Type B pancreatic cell (in vitro differentiated cells): ENCODE data around the gene VEPH1. TPM values are rescaled to one million over a fixed set of nuclear protein-coding genes. Genes with fewer than 3 reads are reported as not detected.

ENCODE experiments used
- DNase-seq: peaks from one replicate; pipeline ENCODE4 v3.0.0; 2021; ENCODE audit warnings: mixed read lengths; ENCODE audit not compliant: unreplicated experiment; ENCODE audit errors: extremely low spot score
- H3K27ac Mint-ChIP-seq: 2 replicates; pipeline ENCODE4 v1.8.0; 2021; ENCODE audit warnings: mild to moderate bottlenecking, mixed read lengths
- H3K27me3 Mint-ChIP-seq: 2 replicates; pipeline ENCODE4 v1.8.0; 2021; ENCODE audit warnings: mixed read lengths
- H3K36me3 Mint-ChIP-seq: 2 replicates; pipeline ENCODE4 v1.8.0; 2021; ENCODE audit warnings: mixed read lengths
- H3K4me1 Mint-ChIP-seq: one replicate; pipeline ENCODE4 v1.8.0; 2021; ENCODE audit warnings: mixed read lengths; ENCODE audit not compliant: unreplicated experiment
- H3K4me3 Mint-ChIP-seq: 2 replicates; pipeline ENCODE4 v1.8.0; 2021; ENCODE audit warnings: mild to moderate bottlenecking, mixed read lengths
- H3K9me3 Mint-ChIP-seq: 2 replicates; pipeline ENCODE4 v1.8.0; 2021; ENCODE audit warnings: mixed read lengths
- CTCF ChIP-seq: fragments of 200-600 bp; sonication (generic); conservative IDR thresholded peaks from 2 replicates; pipeline ENCODE4 v1.5.0; 2021; ENCODE audit warnings: antibody characterized with exemption, mild to moderate bottlenecking
- total RNA-seq: library from RNA; stranded (reverse); gene quantifications from 2 replicates; pipeline ENCODE4 v1.2.1, GENCODE V29; 2021; ENCODE audit warnings: low replicate concordance

The VEPH1 gene
- total RNA-seq, 1 donor from 2014 or later: 5.9 TPM

- no peak overlapping the region for H3K4me3 Mint-ChIP-seq
- no peak for TF ChIP-seq CTCF
These were observed 37.5 kb downstream of the VEPH1 start for GRCh38 chr3:157465741-157466140.

GRCh38 chr3:157464321-157464720 lies 38.9 kb downstream of the VEPH1 start:
- Mint-ChIP-seq H3K4me3 (no peak overlapping the region), H3K4me1 (peaks cover 6% of the 10 kb centered on the region), H3K27ac (no peak overlapping the region), H3K9me3 (no peaks in the 10 kb centered on the region), H3K36me3 (no peaks in the 10 kb centered on the region), H3K27me3 (no peaks in the 10 kb centered on the region)
- no peak for DNase-seq
- no peak for TF ChIP-seq CTCF

More at GRCh38 chr3:157465741-157466140, 37.5 kb downstream of the VEPH1 start:
- DNase-seq: no peak
- Mint-ChIP-seq H3K27ac (no peak overlapping the region), H3K9me3 (no peaks in the 10 kb centered on the region), H3K36me3 (no peaks in the 10 kb centered on the region), H3K4me1 (peaks cover 6% of the 10 kb centered on the region), H3K27me3 (no peaks in the 10 kb centered on the region)

GRCh38 chr3:157463816-157464215 lies 39.4 kb downstream of the VEPH1 start:
- H3K9me3 Mint-ChIP-seq: no peaks in the 10 kb centered on the region
- no peak overlapping the region for H3K4me3 Mint-ChIP-seq
- H3K36me3 Mint-ChIP-seq: no peaks in the 10 kb centered on the region
- peaks cover 6% of the 10 kb centered on the region for H3K4me1 Mint-ChIP-seq
- TF ChIP-seq CTCF: no peak
- no peaks in the 10 kb centered on the region for H3K27me3 Mint-ChIP-seq
- no peak overlapping the region for H3K27ac Mint-ChIP-seq
- DNase-seq: no peak

- Mint-ChIP-seq H3K27ac (no peak overlapping the region), H3K36me3 (no peaks in the 10 kb centered on the region), H3K27me3 (no peaks in the 10 kb centered on the region), H3K9me3 (no peaks in the 10 kb centered on the region), H3K4me3 (no peak overlapping the region), H3K4me1 (peaks cover 6% of the 10 kb centered on the region)
- no peak for TF ChIP-seq CTCF
- no peak for DNase-seq
These were observed 43.0 kb downstream of the VEPH1 start for GRCh38 chr3:157460253-157460652.

- Mint-ChIP-seq H3K36me3 (no peaks in the 10 kb centered on the region), H3K9me3 (no peaks in the 10 kb centered on the region), H3K27ac (no peak overlapping the region), H3K4me1 (peaks cover 6% of the 10 kb centered on the region), H3K27me3 (no peaks in the 10 kb centered on the region), H3K4me3 (no peak overlapping the region)
- DNase-seq: no peak
- no peak for TF ChIP-seq CTCF
These were observed 43.5 kb downstream of the VEPH1 start for GRCh38 chr3:157459706-157460105.

GRCh38 chr3:157453824-157454223 lies 49.4 kb downstream of the VEPH1 start:
- Mint-ChIP-seq H3K36me3 (no peaks in the 10 kb centered on the region), H3K27me3 (no peaks in the 10 kb centered on the region), H3K4me3 (no peak overlapping the region), H3K4me1 (no peaks in the 10 kb centered on the region), H3K27ac (no peak overlapping the region), H3K9me3 (no peaks in the 10 kb centered on the region)
- DNase-seq: no peak
- no peak for TF ChIP-seq CTCF
